Calu3 (cell line): ENCODE data around the gene TRIM28. TPM values are rescaled to one million over a fixed set of nuclear protein-coding genes. Genes with fewer than 3 reads are reported as not detected.

ENCODE experiments used
- Bru-seq: library from RNA; stranded (reverse); fragments of 400-500 nt; gene quantifications from one replicate; lab custom pipeline; 2021; lab: Mats Ljungman, UMichigan
- BruChase-seq, 2 experiments: library from RNA; stranded (reverse); fragments of 400-500 nt; gene quantifications; one replicate each; lab custom pipeline; 2021; lab: Mats Ljungman, UMichigan
- BruUV-seq: library from RNA; stranded (reverse); fragments of 400-500 nt; replicated peaks from 2 replicates; lab custom pipeline; 2021; lab: Mats Ljungman, UMichigan
- CTCF ChIA-PET: fragments of 300-600 bp; sonication (Branson Sonifier 250); formaldehyde crosslinking; loops from one replicate; lab custom pipeline; 2022; ENCODE audit warnings: antibody characterized with exemption; lab: Charles Lee
- DNase-seq: peaks from one replicate; pipeline ENCODE4 v3.0.0; 2022
- H3K27ac Mint-ChIP-seq: one replicate; pipeline ENCODE4 v1.8.0; 2022; ENCODE audit warnings: mixed read lengths; ENCODE audit not compliant: unreplicated experiment
- H3K27me3 Mint-ChIP-seq: one replicate; pipeline ENCODE4 v1.8.0; 2022; ENCODE audit warnings: mixed read lengths; ENCODE audit not compliant: unreplicated experiment
- H3K36me3 Mint-ChIP-seq: one replicate; pipeline ENCODE4 v1.8.0; 2022; ENCODE audit warnings: mild to moderate bottlenecking, moderate library complexity, mixed read lengths; ENCODE audit not compliant: insufficient read depth, unreplicated experiment
- H3K4me1 Mint-ChIP-seq: one replicate; pipeline ENCODE4 v1.8.0; 2022; ENCODE audit warnings: mild to moderate bottlenecking, low read depth, mixed read lengths; ENCODE audit not compliant: unreplicated experiment
- H3K4me3 Mint-ChIP-seq: one replicate; pipeline ENCODE4 v1.8.0; 2022; ENCODE audit warnings: mild to moderate bottlenecking, low read depth, moderate library complexity, mixed read lengths; ENCODE audit not compliant: unreplicated experiment
- H3K9me3 Mint-ChIP-seq: one replicate; pipeline ENCODE4 v1.8.0; 2022; ENCODE audit warnings: low read depth, mixed read lengths; ENCODE audit not compliant: unreplicated experiment
- CTCF ChIP-seq: fragments of 200-600 bp; IDR thresholded peaks from one replicate; pipeline ENCODE4 v1.8.0; 2022; ENCODE audit warnings: antibody characterized with exemption; ENCODE audit not compliant: unreplicated experiment
- intact Hi-C: fragments of 100-400 bp; cut with micrococcal nuclease; formaldehyde crosslinking; loops from one replicate; pipeline ENCODE4 v1.10.0; 2022; ENCODE audit not compliant: unreplicated experiment
- long read RNA-seq: library from polyadenylated mRNA; stranded (forward); transcript quantifications from one replicate; pipeline ENCODE4 v2.0.0, GENCODE V29; 2022
- total RNA-seq: library from RNA; stranded (reverse); gene quantifications from 2 replicates; pipeline ENCODE4 v1.2.3, GENCODE V29; 2022

The TRIM28 gene
- total RNA-seq (558 and 582 TPM in 2 replicates), Bru-seq, nascent RNA (percentile 93 among the genes with signal in this experiment), BruChase-seq, experiment 1, labeled RNA remaining after a 6-hour chase (percentile 99 among the genes with signal in this experiment), BruChase-seq, experiment 2, labeled RNA remaining after a 2-hour chase (percentile 98 among the genes with signal in this experiment)
- long read RNA-seq, transcript TRIM28-201 (17 exons, 2,960 nt) = major isoform, 192 of 280 reads
- long read RNA-seq, transcript TRIM28-213 (4 exons, 714 nt) = minor isoform, 7 of 280 reads
- long read RNA-seq, partial matches to known transcripts = 57 of 280 reads
- long read RNA-seq, other reads (novel, unspliced or antisense) = 24 of 280 reads

- CTCF ChIA-PET = interaction anchor here (0.8 to 1.9 kb wide), 4 partner anchors 12 to 32 kb away, joined by 3 to 28 read pairs (median 4); partner anchors contain the start of gene ZBTB45
- peak within 1 kb of the TSS; percentile 95 for H3K27ac Mint-ChIP-seq
- BruUV-seq = TSS peak; percentile 96
- no peak for TF ChIP-seq CTCF
- peaks cover 44% of the 10 kb centered on the region for H3K27me3 Mint-ChIP-seq
- H3K4me3 Mint-ChIP-seq = peak within 1 kb of the TSS; percentile 96
- H3K9me3 Mint-ChIP-seq = no peaks in the 10 kb centered on the region
- peaks cover 17% of the 10 kb centered on the region for H3K4me1 Mint-ChIP-seq
- DNase-seq = peak; percentile 100
- intact Hi-C loops = loop anchor here (2.0 kb wide), 1 partner anchor 29 kb away; the partner anchor contains the start of gene MZF1
- H3K36me3 Mint-ChIP-seq = peaks cover 58% of the 10 kb centered on the region
Measured at GRCh38 chr19:58543826-58544590, at the start of gene TRIM28. Gene TRIM28, plus strand, starts transcription at chr19:58544064. Its CDS starts 694 bp downstream, at chr19:58544758.

GRCh38 chr19:58497634-58498170 is 46.2 kb upstream of the TRIM28 start:
- BruUV-seq = no TSS peak
- Mint-ChIP-seq H3K9me3 (peaks cover 12% of the 10 kb centered on the region), H3K27me3 (peaks cover 14% of the 10 kb centered on the region), H3K27ac (peak overlapping the region; percentile 46), H3K36me3 (peaks cover 13% of the 10 kb centered on the region), H3K4me3 (no peak overlapping the region), H3K4me1 (peaks cover 13% of the 10 kb centered on the region)
- CTCF ChIA-PET = no interaction called here
- no peak for DNase-seq
- intact Hi-C loops = no loop called here
- no peak for TF ChIP-seq CTCF

- CTCF ChIA-PET = no interaction called here
- Mint-ChIP-seq H3K36me3 (peaks cover 13% of the 10 kb centered on the region), H3K27me3 (peaks cover 15% of the 10 kb centered on the region), H3K9me3 (peaks cover 12% of the 10 kb centered on the region), H3K27ac (peak overlapping the region; percentile 46), H3K4me3 (peak overlapping the region; percentile 75), H3K4me1 (peaks cover 13% of the 10 kb centered on the region)
- no peak for TF ChIP-seq CTCF
- intact Hi-C loops = no loop called here
- BruUV-seq = no TSS peak
- no peak for DNase-seq
Measured at GRCh38 chr19:58498316-58499020, 45.4 kb upstream of the TRIM28 start.
